Measurements from ENCODE around the gene IL17D. TPM values are rescaled to one million over a fixed set of nuclear protein-coding genes. Genes with fewer than 3 reads are reported as not detected.

IL17D gene
- total and polyA plus RNA-seq, 4 donors = 0.05 to 0.19 (median 0.14) TPM

DNA sequence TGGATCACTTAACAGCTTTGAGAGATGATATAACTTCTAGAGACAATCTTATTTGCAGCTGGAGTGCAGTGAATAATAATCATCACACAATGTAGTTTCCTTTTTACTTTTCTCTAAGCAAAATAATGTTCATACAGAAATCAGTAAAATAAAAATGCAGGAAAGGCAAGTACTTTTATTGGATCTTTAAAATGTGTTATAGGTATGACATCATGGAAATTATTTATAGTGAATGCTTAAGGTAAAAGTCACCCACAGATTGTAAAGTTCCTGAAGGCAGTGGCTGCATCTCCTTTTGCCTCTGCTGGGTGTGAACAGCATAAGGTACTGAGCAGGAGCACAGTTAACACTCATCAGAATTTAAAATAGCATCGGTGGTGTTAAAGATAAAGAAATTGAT, 17.3 kb upstream of the IL17D start:
- Histone ChIP-seq H3K4me3 (ENCODE audit: low read depth in 1 of 3, low read length in 3 of 3) (no peak overlapping the region), H3K36me3 (ENCODE audit: control insufficient read depth in 4 of 4, insufficient read depth in 3 of 4, low read depth in 1 of 4, low read length in 3 of 4) (peaks cover 1 to 7% (median 4%) of the 10 kb centered on the region in 4 donors), H3K4me1 (ENCODE audit: control insufficient read depth in 4 of 4, insufficient read depth in 4 of 4, low read length in 3 of 4) (no peaks in the 10 kb centered on the region), H3K9ac (ENCODE audit: low read depth in 1 of 2, low read length in 2 of 2) (no peak overlapping the region), H3K27ac (ENCODE audit: low read depth in 1 of 2, low read length in 2 of 2) (no peak overlapping the region), H3K9me3 (ENCODE audit: control insufficient read depth in 4 of 4, low read length in 3 of 4) (no peaks in the 10 kb centered on the region), H3K27me3 (ENCODE audit: control insufficient read depth in 4 of 4, insufficient read depth in 4 of 4, low read length in 3 of 4) (no peaks in the 10 kb centered on the region)
- TF ChIP-seq FOXA1 (IDR thresholded peaks at IDR 0.05) (no peak), GABPA (IDR thresholded peaks at IDR 0.05 in 1 of 2, conservative IDR thresholded peaks at IDR 0.05 in 1 of 2) (no peak)
- no peak for DNase-seq (ENCODE audit: low spot score)
- 96% methylated on average over 1 of the region's 1 CpG for WGBS

DNA sequence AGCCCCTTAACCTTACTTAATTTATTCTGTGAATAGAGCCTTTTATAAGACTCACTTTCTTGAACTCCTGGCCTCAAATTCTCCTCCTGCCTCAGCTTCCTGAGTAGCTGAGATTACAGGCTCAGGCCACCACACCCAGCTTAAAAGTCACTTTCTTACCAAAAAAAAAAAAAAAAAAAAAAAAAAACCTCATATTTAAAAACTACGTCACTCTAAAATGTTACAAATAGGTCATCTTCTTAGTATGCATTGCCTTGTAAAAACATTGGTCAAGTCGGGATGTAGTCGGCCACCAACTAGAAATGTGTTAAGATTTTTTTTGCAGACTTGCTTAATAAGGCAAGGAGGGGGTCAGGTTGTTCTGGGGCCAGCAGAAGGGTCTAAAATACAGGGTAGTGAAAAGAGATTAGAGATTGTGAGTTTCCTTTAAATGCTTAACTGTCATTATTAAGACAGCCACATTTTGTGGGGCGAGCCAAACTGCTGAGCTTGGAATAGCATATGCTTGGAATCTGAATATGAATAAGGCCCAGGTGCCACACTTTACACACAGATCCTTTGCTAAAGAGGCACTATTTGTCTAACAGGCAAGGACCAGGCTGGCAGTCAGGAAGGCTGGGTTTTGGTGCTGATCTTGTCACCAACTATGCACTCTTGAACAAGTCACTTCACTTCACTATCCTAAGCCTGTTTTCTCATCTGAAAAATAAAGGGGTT, 16.5 kb upstream of the IL17D start:
- 88% methylated on average over 4 of the region's 4 CpGs for WGBS
- DNase-seq (ENCODE audit: low spot score) = no peak
- peaks cover 1 to 10% (median 5%) of the 10 kb centered on the region in 4 donors for H3K36me3 ChIP-seq (ENCODE audit: control insufficient read depth in 4 of 4, insufficient read depth in 3 of 4, low read depth in 1 of 4, low read length in 3 of 4)
- no peak overlapping the region for H3K27ac ChIP-seq (ENCODE audit: low read depth in 1 of 2, low read length in 2 of 2)
- no peak overlapping the region for H3K4me3 ChIP-seq (ENCODE audit: low read depth in 1 of 3, low read length in 3 of 3)
- no peaks in the 10 kb centered on the region for H3K27me3 ChIP-seq (ENCODE audit: control insufficient read depth in 4 of 4, insufficient read depth in 4 of 4, low read length in 3 of 4)
- TF ChIP-seq, protein P1, sequence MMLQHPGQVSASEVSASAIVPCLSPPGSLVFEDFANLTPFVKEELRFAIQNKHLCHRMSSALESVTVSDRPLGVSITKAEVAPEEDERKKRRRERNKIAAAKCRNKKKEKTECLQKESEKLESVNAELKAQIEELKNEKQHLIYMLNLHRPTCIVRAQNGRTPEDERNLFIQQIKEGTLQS (IDR thresholded peaks at IDR 0.05) = no peak
- TF ChIP-seq SP1 (IDR thresholded peaks at IDR 0.05) (no peak), JUND (IDR thresholded peaks at IDR 0.05) (no peak)
- no peak overlapping the region for H3K9ac ChIP-seq (ENCODE audit: low read depth in 1 of 2, low read length in 2 of 2)
- H3K9me3 ChIP-seq (ENCODE audit: control insufficient read depth in 4 of 4, low read length in 3 of 4) = no peaks in the 10 kb centered on the region
- no peaks in the 10 kb centered on the region for H3K4me1 ChIP-seq (ENCODE audit: control insufficient read depth in 4 of 4, insufficient read depth in 4 of 4, low read length in 3 of 4)

DNA sequence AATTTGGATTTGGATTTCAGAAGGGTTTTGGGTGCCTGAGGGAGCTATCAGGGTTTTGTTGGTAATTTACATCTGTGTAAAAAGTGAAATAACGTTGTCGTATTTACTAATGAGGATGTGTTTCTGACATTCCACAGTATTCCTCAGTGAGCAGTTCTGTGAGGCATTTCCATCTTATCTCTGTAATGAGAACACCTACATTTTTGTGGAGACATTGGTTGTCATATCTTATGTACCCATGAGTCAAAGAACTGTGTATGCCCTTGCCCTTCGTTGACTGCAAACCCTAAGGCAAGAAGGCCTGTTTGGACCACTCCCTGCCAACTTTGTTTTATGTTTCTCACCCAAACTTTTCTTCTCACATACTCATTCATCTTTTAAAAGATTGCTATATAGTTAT, 14.2 kb upstream of the IL17D start:
- TF ChIP-seq, protein P2, sequence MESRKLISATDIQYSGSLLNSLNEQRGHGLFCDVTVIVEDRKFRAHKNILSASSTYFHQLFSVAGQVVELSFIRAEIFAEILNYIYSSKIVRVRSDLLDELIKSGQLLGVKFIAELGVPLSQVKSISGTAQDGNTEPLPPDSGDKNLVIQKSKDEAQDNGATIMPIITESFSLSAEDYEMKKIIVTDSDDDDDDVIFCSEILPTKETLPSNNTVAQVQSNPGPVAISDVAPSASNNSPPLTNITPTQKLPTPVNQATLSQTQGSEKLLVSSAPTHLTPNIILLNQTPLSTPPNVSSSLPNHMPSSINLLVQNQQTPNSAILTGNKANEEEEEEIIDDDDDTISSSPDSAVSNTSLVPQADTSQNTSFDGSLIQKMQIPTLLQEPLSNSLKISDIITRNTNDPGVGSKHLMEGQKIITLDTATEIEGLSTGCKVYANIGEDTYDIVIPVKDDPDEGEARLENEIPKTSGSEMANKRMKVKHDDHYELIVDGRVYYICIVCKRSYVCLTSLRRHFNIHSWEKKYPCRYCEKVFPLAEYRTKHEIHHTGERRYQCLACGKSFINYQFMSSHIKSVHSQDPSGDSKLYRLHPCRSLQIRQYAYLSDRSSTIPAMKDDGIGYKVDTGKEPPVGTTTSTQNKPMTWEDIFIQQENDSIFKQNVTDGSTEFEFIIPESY (IDR thresholded peaks at IDR 0.05) = no peak
- TF ChIP-seq, protein P1 (IDR thresholded peaks at IDR 0.05) = no peak
- TF ChIP-seq SP1 (IDR thresholded peaks at IDR 0.05) (no peak), TAF1 (conservative IDR thresholded peaks at IDR 0.05) (no peak), RXRA (IDR thresholded peaks at IDR 0.05) (no peak)
- TF ChIP-seq, protein P3, sequence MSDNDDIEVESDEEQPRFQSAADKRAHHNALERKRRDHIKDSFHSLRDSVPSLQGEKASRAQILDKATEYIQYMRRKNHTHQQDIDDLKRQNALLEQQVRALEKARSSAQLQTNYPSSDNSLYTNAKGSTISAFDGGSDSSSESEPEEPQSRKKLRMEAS (IDR thresholded peaks at IDR 0.05) = no peak
- no peak overlapping the region for H3K4me3 ChIP-seq (ENCODE audit: low read depth in 1 of 3, low read length in 3 of 3)
- H3K27ac ChIP-seq (ENCODE audit: low read depth in 1 of 2, low read length in 2 of 2) = no peak overlapping the region
- WGBS = 98% methylated on average over 3 of the region's 3 CpGs
- H3K36me3 ChIP-seq (ENCODE audit: control insufficient read depth in 4 of 4, insufficient read depth in 3 of 4, low read depth in 1 of 4, low read length in 3 of 4) = peaks cover 1 to 10% (median 5%) of the 10 kb centered on the region in 4 donors
- no peaks in the 10 kb centered on the region for H3K4me1 ChIP-seq (ENCODE audit: control insufficient read depth in 4 of 4, insufficient read depth in 4 of 4, low read length in 3 of 4)
- no peak overlapping the region for H3K9ac ChIP-seq (ENCODE audit: low read depth in 1 of 2, low read length in 2 of 2)
- DNase-seq (ENCODE audit: low spot score) = no peak
- no peaks in the 10 kb centered on the region for H3K27me3 ChIP-seq (ENCODE audit: control insufficient read depth in 4 of 4, insufficient read depth in 4 of 4, low read length in 3 of 4)
- no peaks in the 10 kb centered on the region for H3K9me3 ChIP-seq (ENCODE audit: control insufficient read depth in 4 of 4, low read length in 3 of 4)

DNA sequence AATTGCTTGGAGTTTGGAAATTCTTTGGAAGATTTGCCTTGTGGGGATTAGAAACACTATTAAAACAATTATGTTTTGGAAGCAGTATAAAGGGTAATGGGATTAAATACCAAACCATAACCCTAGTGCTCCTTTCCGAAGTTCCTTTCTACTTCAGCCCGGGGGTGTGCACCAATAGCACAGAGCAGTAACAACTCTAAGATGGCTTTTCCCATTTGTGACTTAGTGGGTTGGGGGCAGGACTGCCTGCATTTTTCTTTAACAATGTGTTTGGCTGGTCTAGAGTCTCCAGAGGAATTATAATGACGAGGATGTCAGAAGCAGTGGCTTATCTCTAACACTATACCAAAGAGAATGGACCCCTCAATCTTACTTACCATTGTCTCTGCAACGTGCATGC, 11.9 kb upstream of the IL17D start:
- no peak for DNase-seq (ENCODE audit: low spot score)
- 73% methylated on average over 4 of the region's 4 CpGs for WGBS
- Histone ChIP-seq H3K4me1 (ENCODE audit: control insufficient read depth in 4 of 4, insufficient read depth in 4 of 4, low read length in 3 of 4) (no peaks in the 10 kb centered on the region), H3K9ac (ENCODE audit: low read depth in 1 of 2, low read length in 2 of 2) (no peak overlapping the region), H3K9me3 (ENCODE audit: control insufficient read depth in 4 of 4, low read length in 3 of 4) (no peaks in the 10 kb centered on the region), H3K27me3 (ENCODE audit: control insufficient read depth in 4 of 4, insufficient read depth in 4 of 4, low read length in 3 of 4) (no peaks in the 10 kb centered on the region), H3K27ac (ENCODE audit: low read depth in 1 of 2, low read length in 2 of 2) (no peak overlapping the region), H3K4me3 (ENCODE audit: low read depth in 1 of 3, low read length in 3 of 3) (no peak overlapping the region), H3K36me3 (ENCODE audit: control insufficient read depth in 4 of 4, insufficient read depth in 3 of 4, low read depth in 1 of 4, low read length in 3 of 4) (peaks cover 0 to 10% (median 5%) of the 10 kb centered on the region in 4 donors)
- TF ChIP-seq SP1 (IDR thresholded peaks at IDR 0.05) (no peak), RXRA (IDR thresholded peaks at IDR 0.05) (no peak), FOXA1 (IDR thresholded peaks at IDR 0.05) (no peak), JUND (IDR thresholded peaks at IDR 0.05) (no peak)
- TF ChIP-seq, protein P3 (IDR thresholded peaks at IDR 0.05) = no peak

Measured in liver (tissue), 9 donors.